ENCODE data around the gene AGRN. TPM values are rescaled to one million over a fixed set of nuclear protein-coding genes. Genes with fewer than 3 reads are reported as not detected.
A peak's percentile ranks its signal among the peaks of the same experiment; 100 is the strongest.

The AGRN gene
- total RNA-seq, 2 donors from 2014 or later, result 36.2 to 36.7 TPM

- H3K36me3 ChIP-seq, result no peaks in the 10 kb centered on the region
- TF ChIP-seq, protein P1, sequence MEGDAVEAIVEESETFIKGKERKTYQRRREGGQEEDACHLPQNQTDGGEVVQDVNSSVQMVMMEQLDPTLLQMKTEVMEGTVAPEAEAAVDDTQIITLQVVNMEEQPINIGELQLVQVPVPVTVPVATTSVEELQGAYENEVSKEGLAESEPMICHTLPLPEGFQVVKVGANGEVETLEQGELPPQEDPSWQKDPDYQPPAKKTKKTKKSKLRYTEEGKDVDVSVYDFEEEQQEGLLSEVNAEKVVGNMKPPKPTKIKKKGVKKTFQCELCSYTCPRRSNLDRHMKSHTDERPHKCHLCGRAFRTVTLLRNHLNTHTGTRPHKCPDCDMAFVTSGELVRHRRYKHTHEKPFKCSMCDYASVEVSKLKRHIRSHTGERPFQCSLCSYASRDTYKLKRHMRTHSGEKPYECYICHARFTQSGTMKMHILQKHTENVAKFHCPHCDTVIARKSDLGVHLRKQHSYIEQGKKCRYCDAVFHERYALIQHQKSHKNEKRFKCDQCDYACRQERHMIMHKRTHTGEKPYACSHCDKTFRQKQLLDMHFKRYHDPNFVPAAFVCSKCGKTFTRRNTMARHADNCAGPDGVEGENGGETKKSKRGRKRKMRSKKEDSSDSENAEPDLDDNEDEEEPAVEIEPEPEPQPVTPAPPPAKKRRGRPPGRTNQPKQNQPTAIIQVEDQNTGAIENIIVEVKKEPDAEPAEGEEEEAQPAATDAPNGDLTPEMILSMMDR (IDR thresholded peaks at IDR 0.05), result no peak
- peaks cover 9 to 22% of the 10 kb centered on the region in 2 donors for H3K4me1 ChIP-seq (ENCODE audit: control insufficient read depth in 1 of 2, low read depth in 2 of 2)
- no peaks in the 10 kb centered on the region for H3K9me3 ChIP-seq
- no peak for DNase-seq (ENCODE audit: low spot score)
- peaks cover 20% of the 10 kb centered on the region for H3K27me3 ChIP-seq (replicated peaks; ENCODE audit: insufficient read depth)
- ATAC-seq (ENCODE audit: insufficient number of reproducible peaks, low FRiP score, low read depth), result no peak
- peak overlapping the region; percentile 78 for H3K4me3 ChIP-seq
- no peak overlapping the region for H3K27ac ChIP-seq
Measured at GRCh38 chr1:1060281-1061000, 40.5 kb downstream of the AGRN start.

GRCh38 chr1:1061682-1062345 lies 41.9 kb downstream of the AGRN start:
- H3K4me3 ChIP-seq, result no peak overlapping the region
- DNase-seq (ENCODE audit: low spot score), result no peak
- no peaks in the 10 kb centered on the region for H3K9me3 ChIP-seq
- H3K27me3 ChIP-seq (replicated peaks; ENCODE audit: insufficient read depth), result peaks cover 19% of the 10 kb centered on the region
- H3K27ac ChIP-seq, result no peak overlapping the region
- TF ChIP-seq, protein P1 (IDR thresholded peaks at IDR 0.05), result no peak
- peaks cover 9 to 22% of the 10 kb centered on the region in 2 donors for H3K4me1 ChIP-seq (ENCODE audit: control insufficient read depth in 1 of 2, low read depth in 2 of 2)
- H3K36me3 ChIP-seq, result no peaks in the 10 kb centered on the region
- no peak for ATAC-seq (ENCODE audit: insufficient number of reproducible peaks, low FRiP score, low read depth)

DNA sequence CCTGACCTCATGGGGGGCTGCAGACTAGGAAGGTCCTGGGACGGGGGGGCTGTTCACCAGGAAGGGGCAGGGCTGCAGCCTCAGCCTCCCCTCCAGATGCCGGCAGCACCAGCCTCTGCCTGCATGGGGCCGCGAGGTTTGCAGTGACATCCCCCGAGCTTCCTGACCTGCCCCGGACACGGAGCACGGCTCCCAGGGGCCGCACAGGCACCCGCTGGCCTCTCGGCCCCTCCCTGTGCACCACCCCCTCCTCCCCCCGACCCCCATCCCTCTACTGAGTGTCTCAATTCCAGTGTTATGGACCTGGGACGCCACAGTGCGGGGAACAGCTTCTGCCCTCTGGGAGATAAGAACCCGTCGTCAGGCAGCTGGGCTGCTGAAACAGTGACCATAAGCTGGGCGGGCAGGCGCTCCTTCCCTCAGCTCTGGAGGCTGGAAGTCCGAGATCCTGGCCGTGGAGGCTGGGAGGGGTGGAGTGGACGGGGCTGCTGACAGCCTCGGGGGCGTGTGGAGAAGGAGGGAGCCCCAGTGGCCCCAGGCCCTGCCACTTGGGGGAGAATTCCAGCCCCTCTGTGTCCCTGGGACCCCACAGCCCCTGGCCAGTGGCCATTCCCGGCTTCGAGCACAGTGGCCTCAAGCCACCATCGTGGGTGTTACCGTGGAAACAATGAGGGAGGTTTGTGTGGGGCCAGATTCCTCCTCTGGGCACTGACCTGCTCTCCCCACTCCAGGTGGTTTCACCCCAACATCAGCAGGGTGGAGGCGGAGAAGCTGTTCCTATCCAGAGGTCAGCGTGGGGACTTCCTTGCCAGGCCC lies 42.6 kb downstream of the AGRN start:
- no peaks in the 10 kb centered on the region for H3K36me3 ChIP-seq
- DNase-seq (ENCODE audit: low spot score) (no peak), ATAC-seq (ENCODE audit: insufficient number of reproducible peaks, low FRiP score, low read depth) (no peak)
- no peak overlapping the region for H3K4me3 ChIP-seq
- peaks cover 15% of the 10 kb centered on the region for H3K27me3 ChIP-seq (replicated peaks; ENCODE audit: insufficient read depth)
- H3K4me1 ChIP-seq (ENCODE audit: control insufficient read depth in 1 of 2, low read depth in 2 of 2), result peaks cover 9 to 22% of the 10 kb centered on the region in 2 donors
- no peak overlapping the region for H3K27ac ChIP-seq
- no peaks in the 10 kb centered on the region for H3K9me3 ChIP-seq
- TF ChIP-seq, protein P1 (IDR thresholded peaks at IDR 0.05), result no peak

DNA sequence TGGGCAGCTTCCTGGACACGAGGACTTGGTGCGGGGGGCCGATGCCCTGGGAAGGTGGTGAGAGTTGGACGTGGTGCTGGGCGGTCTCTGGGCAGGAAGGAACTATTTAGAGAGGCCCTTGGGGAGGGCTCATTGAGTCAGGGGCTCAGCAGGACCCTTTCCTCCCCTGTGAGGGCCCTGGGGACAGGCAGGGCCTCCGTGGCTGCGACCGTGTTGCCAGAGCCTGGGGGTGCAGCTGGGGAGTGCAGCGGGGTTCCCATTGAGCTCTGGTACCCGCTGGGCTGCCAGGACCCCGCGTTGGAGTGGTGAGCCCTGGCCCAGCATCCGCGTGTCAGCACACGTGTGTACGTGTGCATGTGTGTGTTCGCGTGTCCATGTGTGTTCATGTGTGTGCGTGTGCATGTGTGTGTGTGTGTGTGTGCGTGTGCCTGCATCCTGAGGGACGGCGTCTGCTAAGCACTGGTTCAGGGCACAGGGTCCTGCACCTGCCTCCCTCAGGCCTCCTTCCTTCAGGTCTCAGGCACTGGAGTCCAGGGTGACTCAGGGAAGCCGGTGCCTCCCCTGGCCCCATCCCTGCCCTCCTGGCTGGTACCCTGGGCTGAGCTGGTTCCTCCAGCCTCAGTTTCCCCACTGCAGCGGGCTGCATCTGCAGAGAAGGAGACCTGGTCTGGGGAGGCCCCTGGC lies 43.5 kb downstream of the AGRN start:
- H3K9me3 ChIP-seq, result no peaks in the 10 kb centered on the region
- H3K4me3 ChIP-seq, result no peak overlapping the region
- no peak for DNase-seq (ENCODE audit: low spot score)
- ATAC-seq (ENCODE audit: insufficient number of reproducible peaks, low FRiP score, low read depth), result no peak
- peaks cover 15% of the 10 kb centered on the region for H3K27me3 ChIP-seq (replicated peaks; ENCODE audit: insufficient read depth)
- H3K27ac ChIP-seq, result no peak overlapping the region
- peaks cover 9 to 25% of the 10 kb centered on the region in 2 donors for H3K4me1 ChIP-seq (ENCODE audit: control insufficient read depth in 1 of 2, low read depth in 2 of 2)
- no peaks in the 10 kb centered on the region for H3K36me3 ChIP-seq
- TF ChIP-seq, protein P1 (IDR thresholded peaks at IDR 0.05), result no peak

Measured in thoracic aorta (tissue), 2 donors.